Measurements from ENCODE around the gene CTSS. TPM values are rescaled to one million over a fixed set of nuclear protein-coding genes. Genes with fewer than 3 reads are reported as not detected.

The CTSS gene
- total RNA-seq, 1 experiment from 2014 or later, result not detected

DNA sequence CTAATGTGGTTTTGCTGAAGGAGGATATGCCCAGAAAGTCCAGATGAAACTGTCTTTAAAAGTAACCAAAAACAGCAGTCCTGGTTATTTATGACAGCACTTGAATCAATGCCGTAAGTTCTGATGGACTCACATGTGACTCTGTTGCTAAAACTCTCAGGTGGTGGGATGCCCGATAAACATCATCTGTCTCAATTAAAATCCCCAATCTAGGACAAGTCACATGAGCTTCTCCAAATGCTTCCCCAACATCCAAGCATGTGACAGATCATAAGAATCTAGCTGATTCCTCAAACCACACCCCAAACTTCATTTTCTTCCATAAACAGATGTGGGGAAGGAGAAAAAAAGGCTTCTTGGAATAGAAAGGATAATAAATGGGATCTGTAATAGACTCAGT, 43.3 kb upstream of the CTSS start:
- no peak overlapping the region for H3K14ac ChIP-seq (ENCODE audit: insufficient read depth, low read length)
- no peak overlapping the region for H4K91ac ChIP-seq (ENCODE audit: insufficient read length, low read depth, low read length)
- H3K4ac ChIP-seq (ENCODE audit: low read depth, low read length), result no peak overlapping the region
- H3K23me2 ChIP-seq (ENCODE audit: insufficient read length, low read depth, low read length, poor library complexity, severe bottlenecking), result no peaks in the 10 kb centered on the region
- peaks cover 29 to 32% of the 10 kb centered on the region in 2 experiments for H3K4me1 Mint-ChIP-seq
- no peak for DNase-seq
- no peak overlapping the region for H2AFZ ChIP-seq (ENCODE audit: low read length)
- no peaks in the 10 kb centered on the region for H3K79me2 ChIP-seq (ENCODE audit: insufficient read depth, low read length)
- TF ChIP-seq, protein P1, sequence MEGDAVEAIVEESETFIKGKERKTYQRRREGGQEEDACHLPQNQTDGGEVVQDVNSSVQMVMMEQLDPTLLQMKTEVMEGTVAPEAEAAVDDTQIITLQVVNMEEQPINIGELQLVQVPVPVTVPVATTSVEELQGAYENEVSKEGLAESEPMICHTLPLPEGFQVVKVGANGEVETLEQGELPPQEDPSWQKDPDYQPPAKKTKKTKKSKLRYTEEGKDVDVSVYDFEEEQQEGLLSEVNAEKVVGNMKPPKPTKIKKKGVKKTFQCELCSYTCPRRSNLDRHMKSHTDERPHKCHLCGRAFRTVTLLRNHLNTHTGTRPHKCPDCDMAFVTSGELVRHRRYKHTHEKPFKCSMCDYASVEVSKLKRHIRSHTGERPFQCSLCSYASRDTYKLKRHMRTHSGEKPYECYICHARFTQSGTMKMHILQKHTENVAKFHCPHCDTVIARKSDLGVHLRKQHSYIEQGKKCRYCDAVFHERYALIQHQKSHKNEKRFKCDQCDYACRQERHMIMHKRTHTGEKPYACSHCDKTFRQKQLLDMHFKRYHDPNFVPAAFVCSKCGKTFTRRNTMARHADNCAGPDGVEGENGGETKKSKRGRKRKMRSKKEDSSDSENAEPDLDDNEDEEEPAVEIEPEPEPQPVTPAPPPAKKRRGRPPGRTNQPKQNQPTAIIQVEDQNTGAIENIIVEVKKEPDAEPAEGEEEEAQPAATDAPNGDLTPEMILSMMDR (conservative IDR thresholded peaks at IDR 0.05), result no peak
- no peak overlapping the region for H4K5ac ChIP-seq (ENCODE audit: insufficient read length, low read depth, low read length)
- H3T11ph ChIP-seq (ENCODE audit: low read length), result no peak overlapping the region
- no peaks in the 10 kb centered on the region for H3K9me3 Mint-ChIP-seq
- H3K4me3 Mint-ChIP-seq, result no peak overlapping the region
- H3K9me3 ChIP-seq (ENCODE audit: control insufficient read depth, low read depth, low read length), result no peaks in the 10 kb centered on the region
- no peaks in the 10 kb centered on the region for H3K27me3 Mint-ChIP-seq (ENCODE audit: low read depth)
- H3K56ac ChIP-seq (ENCODE audit: insufficient read length, low read depth, low read length), result no peak overlapping the region
- no peak overlapping the region for H2BK5ac ChIP-seq (ENCODE audit: insufficient read length, low read length)
- H2BK20ac ChIP-seq (ENCODE audit: low read depth, low read length, poor library complexity, severe bottlenecking), result no peak overlapping the region
- no peak overlapping the region for H3K18ac ChIP-seq (ENCODE audit: insufficient read length, low read depth, low read length)
- H2BK120ac ChIP-seq (ENCODE audit: low read depth, low read length, poor library complexity, severe bottlenecking), result no peak overlapping the region
- no peak overlapping the region for H3K9ac ChIP-seq (ENCODE audit: extremely low read depth, insufficient read length, low read length)
- H4K8ac ChIP-seq (replicated peaks; ENCODE audit: insufficient read length, low read depth, low read length), result no peak overlapping the region
- no peak overlapping the region for H2BK12ac ChIP-seq (ENCODE audit: insufficient read length, low read depth, low read length)
- no peak overlapping the region for H2AK5ac ChIP-seq (ENCODE audit: insufficient read length, low read length)
- H3K27ac ChIP-seq (ENCODE audit: insufficient read length, low read depth, low read length), result no peak overlapping the region
- no peaks in the 10 kb centered on the region for H4K20me1 ChIP-seq (ENCODE audit: control insufficient read depth, insufficient read depth, insufficient read length)
- H3K27ac Mint-ChIP-seq, result no peak overlapping the region
- H2BK15ac ChIP-seq (ENCODE audit: low read depth, low read length), result no peak overlapping the region
- peaks cover 2 to 3% (median 2%) of the 10 kb centered on the region in 3 experiments; a peak in 5 of 7 replicates for H3K36me3 Mint-ChIP-seq (ENCODE audit: insufficient read depth in 1 of 3, low read depth in 3 of 3)
- peaks cover 13% of the 10 kb centered on the region; the same call in 1 of the 2 replicates for H3K4me1 ChIP-seq (ENCODE audit: insufficient read depth, low read length)
- WGBS (ENCODE audit: extremely low coverage, insufficient read length, low lambda C conversion rate), result no CpG with 5 or more reads among the region's 2 CpGs
- H3K4me2 ChIP-seq (ENCODE audit: insufficient read depth, insufficient read length, low read length), result no peak overlapping the region
- H3K23ac ChIP-seq (ENCODE audit: insufficient read length, low read depth, low read length), result no peak overlapping the region
- H3K79me1 ChIP-seq (ENCODE audit: insufficient read depth, low read depth, low read length, poor library complexity, severe bottlenecking), result no peaks in the 10 kb centered on the region
- H3K27me3 ChIP-seq (ENCODE audit: insufficient read depth, low read length), result no peaks in the 10 kb centered on the region
